ENCODE results near the gene MDM1.

The MDM1 gene

GRCh38 chr12:68356060-68356695 is 24.0 kb upstream of the MDM1 start:
- DNase-seq, result no peak

DNA sequence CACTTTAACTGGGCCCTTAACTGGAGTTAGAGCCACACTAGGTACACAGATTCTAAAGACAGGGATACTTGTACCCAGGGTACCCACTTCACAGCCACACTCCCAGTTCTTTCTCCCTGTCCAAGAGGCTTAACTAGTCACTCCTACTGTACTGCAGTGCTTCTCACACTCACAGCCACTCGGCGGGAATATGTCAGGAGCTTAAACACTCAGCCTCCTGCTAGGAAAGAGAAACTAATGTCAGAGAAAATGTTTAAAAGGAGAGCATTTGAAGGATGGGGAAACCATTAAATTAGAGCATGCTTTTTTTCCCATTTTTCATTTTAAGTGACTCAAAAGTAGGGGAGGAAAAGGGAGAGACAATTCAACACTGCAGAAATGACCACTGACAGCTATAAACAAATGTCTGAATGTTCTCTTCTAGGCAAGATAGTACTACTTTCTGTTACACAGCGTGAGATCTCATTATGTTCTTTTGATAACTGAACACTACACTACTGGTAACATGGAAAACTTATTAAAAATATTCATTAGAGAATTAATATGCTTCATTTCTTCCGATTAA is 22.9 kb upstream of the MDM1 start:
- DNase-seq, result no peak

DNA sequence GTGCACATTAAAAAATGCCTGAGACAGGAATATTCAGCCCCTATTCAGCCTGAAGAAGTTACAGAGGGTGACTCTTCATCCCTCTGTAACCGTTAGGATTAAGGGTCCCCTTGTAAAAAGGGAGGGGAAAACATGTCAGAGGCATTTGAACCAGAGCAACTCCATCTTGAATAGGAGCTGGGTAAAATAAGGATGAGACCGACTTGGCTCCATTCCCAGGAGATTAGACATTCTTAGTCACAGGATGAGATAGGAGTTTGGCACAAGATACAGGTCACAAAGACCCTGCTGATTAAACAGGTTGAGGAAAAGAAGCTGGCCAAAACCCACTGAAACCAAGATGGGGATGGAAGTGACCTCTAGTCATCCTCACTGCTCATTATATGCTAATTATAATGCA is 19.9 kb upstream of the MDM1 start:
- DNase-seq, result no peak

DNA sequence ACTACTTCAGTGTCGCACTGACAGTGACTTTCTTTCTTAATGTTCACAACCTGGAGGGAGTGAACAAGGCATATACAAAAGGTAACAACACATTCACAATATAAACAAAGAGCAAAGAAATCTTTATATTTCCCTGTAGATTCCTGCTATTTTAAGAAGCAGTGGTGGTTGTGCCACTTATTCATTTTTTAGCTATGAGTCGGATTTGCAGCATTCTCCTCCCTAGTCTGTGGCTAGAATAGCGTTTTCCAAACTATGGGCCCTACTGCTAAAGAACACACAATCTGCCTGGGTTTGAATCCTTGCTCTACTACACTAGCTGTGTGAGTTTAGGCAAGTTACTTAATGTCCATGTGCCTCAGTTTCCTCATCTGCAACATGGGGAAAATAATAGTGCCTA is 18.6 kb upstream of the MDM1 start:
- DNase-seq, result no peak

- no peak for DNase-seq
Measured at GRCh38 chr12:68349921-68350606, 17.9 kb upstream of the MDM1 start.

- no peak for DNase-seq
Measured at GRCh38 chr12:68349220-68349621, 17.1 kb upstream of the MDM1 start.

GRCh38 chr12:68348419-68348818 is 16.3 kb upstream of the MDM1 start:
- no peak for DNase-seq

DNA sequence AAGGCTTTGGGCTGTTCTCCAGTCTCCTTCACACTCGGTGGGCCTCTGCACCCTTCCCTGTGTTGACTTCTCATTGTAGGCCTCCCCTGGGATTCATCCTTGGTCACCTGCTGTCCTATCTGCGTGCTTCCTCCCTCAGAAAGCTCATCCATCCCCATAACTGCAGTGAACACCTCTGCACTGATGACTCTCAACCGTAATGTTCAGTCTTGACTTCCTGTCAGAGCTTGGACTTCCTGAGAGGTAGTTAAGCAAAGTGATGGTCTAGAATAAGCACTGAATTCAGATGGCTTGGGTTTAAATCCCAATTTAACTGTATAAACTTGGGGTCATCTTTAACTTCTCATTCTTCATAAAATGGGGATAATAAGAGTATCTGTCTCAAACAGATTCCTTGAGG is 13.6 kb upstream of the MDM1 start:
- DNase-seq, result no peak

GRCh38 chr12:68344126-68344525 is 12.0 kb upstream of the MDM1 start:
- no peak for DNase-seq

GRCh38 chr12:68342966-68343365 is 10.8 kb upstream of the MDM1 start:
- no peak for DNase-seq

DNA sequence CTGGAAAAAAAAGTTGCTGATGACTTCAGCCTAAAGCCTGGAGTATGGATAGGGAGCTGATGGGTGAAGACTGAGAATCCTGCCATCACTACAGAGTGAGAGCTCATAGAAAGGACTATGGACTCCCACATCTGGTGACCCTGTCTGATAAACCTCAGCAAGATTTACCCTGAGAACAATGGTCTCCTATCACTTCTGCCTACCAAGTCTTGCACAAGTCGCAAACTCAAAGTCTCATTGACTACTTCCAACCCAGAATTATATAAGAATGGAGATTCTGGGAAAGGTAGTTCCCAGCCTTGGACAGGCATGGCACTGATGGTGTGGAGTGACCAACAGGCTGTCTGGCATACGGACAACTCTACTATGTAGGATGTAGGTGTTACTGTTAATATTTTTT is 9.7 kb upstream of the MDM1 start:
- DNase-seq, result no peak

DNA sequence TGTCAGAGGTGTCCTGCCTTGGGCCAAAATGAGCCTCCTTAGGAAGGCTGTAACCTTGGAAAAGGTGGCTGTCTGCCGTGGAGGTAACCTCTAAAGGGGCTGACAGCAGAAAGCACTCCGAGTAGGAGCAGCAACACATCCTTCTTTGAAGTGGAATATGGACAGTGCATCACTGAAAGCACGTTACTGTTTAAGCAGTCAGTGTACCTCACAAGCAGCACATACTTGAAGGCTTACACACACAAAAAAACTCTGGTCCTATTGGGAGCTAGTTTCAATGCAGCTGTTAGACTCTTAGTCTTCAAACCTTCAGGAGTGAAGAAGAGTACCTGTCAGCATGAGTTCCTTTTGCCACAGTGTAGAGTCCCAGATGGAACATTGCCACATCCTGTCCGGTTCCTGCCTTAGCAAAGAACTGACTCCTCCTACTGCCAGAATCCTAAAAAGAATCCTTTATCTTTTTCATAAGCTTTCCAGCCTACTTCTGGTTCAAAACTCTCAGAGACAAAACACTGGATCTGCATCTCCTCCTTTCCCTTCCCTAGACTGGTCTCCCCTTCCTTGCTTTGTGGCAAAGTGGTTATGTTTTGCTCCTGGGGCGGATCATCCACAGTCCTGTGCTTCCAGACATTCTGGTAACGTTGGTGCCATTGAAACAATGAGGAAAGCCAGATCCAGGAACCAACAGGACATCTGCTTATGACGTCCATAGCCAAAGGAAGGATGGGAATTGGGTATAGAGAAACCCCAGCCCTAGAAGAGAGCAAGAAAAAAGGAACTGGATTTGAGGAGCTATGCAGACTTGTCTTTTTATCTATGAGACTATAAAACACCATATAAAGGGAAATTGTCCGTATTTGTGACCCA is 8.5 kb upstream of the MDM1 start:
- no peak for DNase-seq

DNA sequence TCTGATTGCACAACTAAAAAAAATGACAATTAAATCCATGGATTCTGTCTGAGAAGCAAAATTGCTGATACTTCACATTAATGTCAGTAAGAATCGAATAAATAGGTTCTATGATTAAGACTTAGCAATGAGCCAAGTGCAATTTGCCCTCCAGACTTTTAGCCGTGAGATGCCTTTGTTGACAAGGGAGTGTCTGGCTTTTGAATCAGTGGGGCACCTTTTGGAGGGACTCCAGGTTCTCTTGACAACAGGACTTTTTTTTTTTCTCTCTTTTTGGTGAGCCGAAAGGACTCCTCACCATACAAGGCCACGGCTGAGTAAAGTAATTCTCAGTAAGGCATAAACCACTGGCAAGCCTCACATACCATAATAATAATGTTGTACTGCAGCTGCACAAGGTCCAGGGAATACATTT is 4.7 kb upstream of the MDM1 start:
- DNase-seq, result no peak

DNA sequence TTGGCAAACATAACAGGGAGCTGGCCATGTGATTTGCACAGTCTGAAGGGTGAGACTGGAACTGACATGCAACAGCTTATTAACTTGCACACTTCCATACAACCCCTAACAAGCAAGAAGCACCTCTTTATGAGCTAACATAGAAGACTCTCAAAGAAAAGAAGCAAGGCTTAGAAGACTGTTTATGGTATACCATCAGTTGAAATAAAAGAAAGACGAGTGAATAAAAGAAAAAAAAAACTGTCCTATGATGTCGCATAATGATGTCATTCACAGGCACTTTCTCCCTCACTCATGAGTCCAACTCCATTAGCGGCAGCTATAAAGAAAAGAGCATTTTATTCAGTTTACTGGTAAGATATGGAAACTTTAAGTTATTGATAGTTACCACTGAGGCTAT is 3.3 kb upstream of the MDM1 start:
- DNase-seq, result no peak

DNA sequence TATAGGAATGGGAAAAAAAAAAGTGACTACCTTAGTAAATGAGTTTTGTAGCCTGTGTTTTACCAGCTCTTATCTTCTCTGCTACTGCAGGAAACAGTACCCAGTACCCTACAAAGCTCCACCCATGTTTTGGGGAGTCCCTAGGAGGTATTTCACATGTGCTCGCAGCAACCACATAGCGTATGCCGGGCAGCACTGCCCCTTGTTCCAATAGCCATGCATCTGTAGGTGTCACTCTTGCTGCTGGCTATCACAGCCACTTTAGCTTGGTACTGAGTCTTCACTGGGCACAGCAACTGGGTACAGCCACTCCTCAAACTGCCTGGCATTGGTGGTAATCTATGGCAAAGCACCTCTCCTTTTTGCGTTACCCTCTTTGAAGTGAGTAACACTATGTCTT is 2.0 kb upstream of the MDM1 start:
- DNase-seq, result no peak

DNA sequence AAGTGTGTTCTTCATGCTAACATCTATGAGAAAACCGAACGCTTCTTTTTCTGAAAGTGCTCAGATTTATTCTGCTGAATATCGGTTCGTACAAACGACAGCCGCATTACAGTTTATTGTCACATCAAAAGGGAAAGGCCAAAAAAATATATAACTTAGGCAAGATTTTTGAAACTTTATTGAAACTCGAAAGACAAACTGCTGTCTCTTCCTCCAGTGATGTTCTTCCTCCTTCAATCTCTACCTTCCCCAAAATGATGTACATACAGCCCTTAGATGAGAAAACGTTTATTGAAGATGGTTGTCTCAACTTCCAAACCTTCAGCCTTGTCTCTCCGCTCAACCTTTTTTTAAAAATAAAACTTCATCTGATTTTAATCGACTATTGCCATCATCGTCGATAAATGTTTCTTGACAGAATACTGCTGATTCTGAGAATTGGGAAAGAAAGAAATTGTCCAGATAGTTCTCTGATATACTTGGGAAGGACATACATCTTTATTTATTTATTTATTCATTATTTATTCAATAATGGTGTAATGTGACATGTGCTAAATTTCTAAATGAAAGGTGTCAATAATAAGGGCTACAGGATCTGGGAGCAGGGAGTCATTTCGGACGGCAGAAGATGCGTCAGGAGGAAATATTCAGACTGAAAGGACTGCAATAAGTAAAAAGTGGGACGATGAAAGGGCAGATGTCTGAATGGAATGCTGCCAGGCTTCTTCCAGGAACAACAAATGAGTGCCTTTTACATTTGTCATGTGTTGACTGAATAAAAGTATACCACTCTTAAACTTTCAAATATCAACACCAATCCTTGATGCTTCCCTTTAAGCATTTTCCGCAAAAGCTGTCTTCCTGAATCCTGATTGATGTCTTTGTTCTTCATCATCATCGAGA is 817 bp upstream of the MDM1 start:
- no peak for DNase-seq

- no peak for DNase-seq
Measured at GRCh38 chr12:68331500-68331868, 678 bp downstream of the MDM1 start.

- no peak for DNase-seq
Measured at GRCh38 chr12:68327896-68328295, 4.3 kb downstream of the MDM1 start.

- DNase-seq, result no peak
Measured at GRCh38 chr12:68326716-68327115, 5.4 kb downstream of the MDM1 start.

- no peak for DNase-seq
Measured at GRCh38 chr12:68325966-68326365, 6.2 kb downstream of the MDM1 start.

DNA sequence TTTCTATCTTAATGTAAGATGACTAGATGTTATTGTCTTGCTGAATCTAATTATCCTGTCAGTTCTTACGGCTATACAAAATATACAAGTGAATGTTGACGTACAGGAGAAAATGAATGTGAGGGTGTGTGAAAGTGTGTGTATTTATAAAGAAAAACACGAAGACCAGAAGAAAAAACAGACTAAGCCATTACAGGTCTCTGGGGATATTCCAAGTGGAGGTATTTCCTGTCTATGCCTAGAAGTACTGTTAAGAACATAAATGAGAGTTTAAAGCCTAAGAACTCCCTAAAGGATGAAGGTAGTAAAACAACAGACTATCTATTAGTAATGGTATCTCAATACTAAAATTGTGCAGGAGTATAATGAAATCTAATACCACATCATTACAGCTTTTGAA is 7.6 kb downstream of the MDM1 start:
- no peak for DNase-seq

- DNase-seq, result no peak
Measured at GRCh38 chr12:68321140-68321539, 11.0 kb downstream of the MDM1 start.

All from activated naive CD4-positive, alpha-beta T cell treated with anti-CD3 and anti-CD28 coated beads, Interleukin-2, amount 50 U/mL, for 16 hours (primary cell).